Astrocyte (in vitro differentiated cells and primary cell): ENCODE results near the gene RNPS1. TPM values are rescaled to one million over a fixed set of nuclear protein-coding genes. Genes with fewer than 3 reads are reported as not detected.

ENCODE experiments used
- DNase-seq: peaks from one replicate; pipeline ENCODE4 v3.0.0-alpha.2; 2010; ENCODE audit warnings: low read depth
- FAIRE-seq: peaks from 2 replicates; lab custom pipeline; 2011; peaks lifted over from hg19 to GRCh38; lab: Jason Lieb, UNC
- H2AFZ ChIP-seq: 2 replicates; pipeline ENCODE4 v1.6.0; 2012; ENCODE audit warnings: low read depth, low read length, inconsistent platforms
- H3K27ac ChIP-seq: 2 replicates; pipeline ENCODE4 v1.5.1; 2011; ENCODE audit warnings: low read depth, low read length, inconsistent platforms
- H3K27me3 ChIP-seq: 2 replicates; pipeline ENCODE4 v1.6.0; 2011; ENCODE audit warnings: low read length, inconsistent platforms; ENCODE audit not compliant: insufficient read depth
- H3K36me3 ChIP-seq: 2 replicates; pipeline ENCODE4 v1.5.1; 2011; ENCODE audit warnings: low read length, inconsistent platforms; ENCODE audit not compliant: insufficient read depth
- H3K4me1 ChIP-seq: 2 replicates; pipeline ENCODE4 v1.5.1; 2011; ENCODE audit warnings: low read length, inconsistent platforms; ENCODE audit not compliant: insufficient read depth
- H3K4me2 ChIP-seq: 2 replicates; pipeline ENCODE4 v1.6.0; 2012; ENCODE audit warnings: low read length, inconsistent platforms
- H3K4me3 ChIP-seq: 2 replicates; pipeline ENCODE4 v1.5.1; 2011; ENCODE audit warnings: low read depth, mild to moderate bottlenecking, low read length, inconsistent platforms; ENCODE audit not compliant: insufficient read depth
- H3K79me2 ChIP-seq: 2 replicates; pipeline ENCODE4 v1.6.0; 2012; ENCODE audit warnings: mild to moderate bottlenecking, low read length, inconsistent platforms; ENCODE audit not compliant: insufficient read depth
- H3K9ac ChIP-seq: 2 replicates; pipeline ENCODE4 v1.6.0; 2012; ENCODE audit warnings: mild to moderate bottlenecking, low read length, inconsistent platforms
- H3K9me3 ChIP-seq: 2 replicates; pipeline ENCODE4 v1.5.1; 2012; ENCODE audit warnings: low read depth, mild to moderate bottlenecking, low read length, inconsistent platforms; ENCODE audit not compliant: insufficient read depth
- H4K20me1 ChIP-seq: 2 replicates; pipeline ENCODE4 v1.6.0; 2012; ENCODE audit warnings: low read length, inconsistent platforms; ENCODE audit not compliant: insufficient read depth
- H3K27ac Mint-ChIP-seq: one replicate; pipeline ENCODE4 v1.8.0; 2021; ENCODE audit warnings: mild to moderate bottlenecking, mixed read lengths; ENCODE audit not compliant: unreplicated experiment
- H3K27me3 Mint-ChIP-seq: one replicate; pipeline ENCODE4 v1.8.0; 2021; ENCODE audit warnings: low read depth, mixed read lengths; ENCODE audit not compliant: unreplicated experiment
- H3K36me3 Mint-ChIP-seq: one replicate; pipeline ENCODE4 v1.8.0; 2021; ENCODE audit warnings: low read depth, mixed read lengths; ENCODE audit not compliant: unreplicated experiment
- H3K4me1 Mint-ChIP-seq: one replicate; pipeline ENCODE4 v1.8.0; 2021; ENCODE audit warnings: low read depth, mixed read lengths; ENCODE audit not compliant: unreplicated experiment
- H3K4me3 Mint-ChIP-seq: one replicate; pipeline ENCODE4 v1.8.0; 2021; ENCODE audit warnings: mild to moderate bottlenecking, moderate library complexity, mixed read lengths; ENCODE audit not compliant: unreplicated experiment
- H3K9me3 Mint-ChIP-seq: one replicate; pipeline ENCODE4 v1.8.0; 2021; ENCODE audit warnings: mild to moderate bottlenecking, mixed read lengths; ENCODE audit not compliant: unreplicated experiment
- EZH2 ChIP-seq: IDR thresholded peaks from 2 replicates; pipeline ENCODE4 v1.6.1; 2012; ENCODE audit warnings: mild to moderate bottlenecking, low read length, inconsistent platforms; ENCODE audit not compliant: insufficient read depth
- total RNA-seq: library from RNA; stranded (reverse); gene quantifications from 2 replicates; pipeline ENCODE4 v1.2.1, GENCODE V29; 2021
- TF ChIP-seq, protein P1 (sequence below): IDR thresholded peaks from 2 replicates; pipeline ENCODE4 v1.5.1; 2011; ENCODE audit warnings: low read depth, mild to moderate bottlenecking, inconsistent platforms, low read length, moderate library complexity; ENCODE audit not compliant: insufficient read depth

The RNPS1 gene
- total RNA-seq, 1 donor from 2014 or later = 209 TPM

DNA sequence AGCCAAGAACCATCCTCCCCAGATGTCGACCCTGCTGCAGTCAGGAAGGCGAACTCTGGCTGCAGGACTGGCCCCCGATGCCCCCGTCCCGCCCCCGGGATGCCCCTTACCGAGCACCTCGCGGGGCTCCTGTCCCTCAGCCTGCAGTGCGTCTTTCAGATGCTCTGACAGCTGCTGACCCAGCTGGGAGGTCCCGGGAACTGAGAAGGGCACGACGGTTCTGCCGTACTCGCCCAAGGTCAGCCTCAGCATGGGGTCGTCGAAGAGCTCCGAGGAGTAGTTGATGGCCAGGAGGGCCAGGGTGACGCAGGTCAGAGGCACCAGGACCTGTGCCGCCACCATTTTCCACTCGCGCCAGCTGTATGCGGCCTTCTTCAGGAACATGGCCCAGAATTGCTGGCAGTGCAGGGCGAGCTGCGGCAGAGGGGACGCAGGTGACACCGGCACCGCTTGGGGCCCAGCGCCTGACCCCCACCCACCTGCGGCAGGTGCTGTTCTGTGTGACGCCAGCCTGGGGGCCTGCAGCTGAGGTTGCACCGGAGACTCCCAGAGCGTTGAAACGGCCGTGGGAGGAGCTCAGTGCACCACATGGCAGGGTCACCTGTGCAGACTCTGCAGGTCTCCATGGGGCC is 20.1 kb upstream of the RNPS1 start:
- Mint-ChIP-seq H3K27me3 (peaks cover 15% of the 10 kb centered on the region), H3K27ac (no peak overlapping the region), H3K4me1 (no peaks in the 10 kb centered on the region), H3K9me3 (no peaks in the 10 kb centered on the region), H3K4me3 (no peak overlapping the region), H3K36me3 (peaks cover 2% of the 10 kb centered on the region)
- no peak overlapping the region for H3K27ac ChIP-seq
- H3K36me3 ChIP-seq = no peaks in the 10 kb centered on the region
- no peaks in the 10 kb centered on the region for H3K9me3 ChIP-seq
- FAIRE-seq (no peak), DNase-seq (no peak)
- no peaks in the 10 kb centered on the region for H3K4me1 ChIP-seq
- no peaks in the 10 kb centered on the region for H4K20me1 ChIP-seq
- H2AFZ ChIP-seq = no peak overlapping the region
- no peak for TF ChIP-seq EZH2
- TF ChIP-seq, protein P1, sequence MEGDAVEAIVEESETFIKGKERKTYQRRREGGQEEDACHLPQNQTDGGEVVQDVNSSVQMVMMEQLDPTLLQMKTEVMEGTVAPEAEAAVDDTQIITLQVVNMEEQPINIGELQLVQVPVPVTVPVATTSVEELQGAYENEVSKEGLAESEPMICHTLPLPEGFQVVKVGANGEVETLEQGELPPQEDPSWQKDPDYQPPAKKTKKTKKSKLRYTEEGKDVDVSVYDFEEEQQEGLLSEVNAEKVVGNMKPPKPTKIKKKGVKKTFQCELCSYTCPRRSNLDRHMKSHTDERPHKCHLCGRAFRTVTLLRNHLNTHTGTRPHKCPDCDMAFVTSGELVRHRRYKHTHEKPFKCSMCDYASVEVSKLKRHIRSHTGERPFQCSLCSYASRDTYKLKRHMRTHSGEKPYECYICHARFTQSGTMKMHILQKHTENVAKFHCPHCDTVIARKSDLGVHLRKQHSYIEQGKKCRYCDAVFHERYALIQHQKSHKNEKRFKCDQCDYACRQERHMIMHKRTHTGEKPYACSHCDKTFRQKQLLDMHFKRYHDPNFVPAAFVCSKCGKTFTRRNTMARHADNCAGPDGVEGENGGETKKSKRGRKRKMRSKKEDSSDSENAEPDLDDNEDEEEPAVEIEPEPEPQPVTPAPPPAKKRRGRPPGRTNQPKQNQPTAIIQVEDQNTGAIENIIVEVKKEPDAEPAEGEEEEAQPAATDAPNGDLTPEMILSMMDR = no peak
- no peak overlapping the region for H3K4me3 ChIP-seq
- no peaks in the 10 kb centered on the region for H3K79me2 ChIP-seq
- H3K9ac ChIP-seq = no peak overlapping the region
- H3K4me2 ChIP-seq = no peak overlapping the region
- no peaks in the 10 kb centered on the region for H3K27me3 ChIP-seq

DNA sequence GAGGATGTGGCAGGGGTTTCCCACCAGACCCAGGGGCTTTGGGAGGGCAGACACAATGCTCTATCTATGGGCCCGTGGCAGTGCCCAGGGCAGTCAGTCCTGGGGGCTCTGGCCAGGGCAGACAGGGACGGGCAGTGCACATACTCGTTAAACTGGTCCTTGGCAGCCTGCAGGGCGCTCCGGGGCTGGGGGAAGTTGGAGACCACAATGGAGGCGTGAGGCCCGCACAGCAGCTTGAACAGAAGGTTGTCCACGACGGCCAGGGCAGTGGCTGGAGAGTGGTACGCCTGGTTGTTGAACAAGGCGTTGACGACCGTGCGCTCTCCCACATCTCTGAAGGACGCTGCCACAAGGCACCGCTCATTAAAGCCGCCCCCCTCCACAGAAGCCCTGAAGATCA is 18.6 kb upstream of the RNPS1 start:
- no peak overlapping the region for H3K4me3 Mint-ChIP-seq
- no peaks in the 10 kb centered on the region for H3K4me1 Mint-ChIP-seq
- FAIRE-seq (no peak), DNase-seq (no peak)
- Histone ChIP-seq H3K4me3 (no peak overlapping the region), H3K4me2 (no peak overlapping the region), H3K79me2 (no peaks in the 10 kb centered on the region), H3K27me3 (no peaks in the 10 kb centered on the region), H3K9ac (no peak overlapping the region), H3K9me3 (no peaks in the 10 kb centered on the region), H3K36me3 (no peaks in the 10 kb centered on the region), H4K20me1 (no peaks in the 10 kb centered on the region), H2AFZ (no peak overlapping the region), H3K27ac (no peak overlapping the region), H3K4me1 (no peaks in the 10 kb centered on the region)
- peaks cover 16% of the 10 kb centered on the region for H3K27me3 Mint-ChIP-seq
- TF ChIP-seq, protein P1 = no peak
- TF ChIP-seq EZH2 = no peak
- no peaks in the 10 kb centered on the region for H3K9me3 Mint-ChIP-seq
- no peak overlapping the region for H3K27ac Mint-ChIP-seq
- H3K36me3 Mint-ChIP-seq = peaks cover 2% of the 10 kb centered on the region

DNA sequence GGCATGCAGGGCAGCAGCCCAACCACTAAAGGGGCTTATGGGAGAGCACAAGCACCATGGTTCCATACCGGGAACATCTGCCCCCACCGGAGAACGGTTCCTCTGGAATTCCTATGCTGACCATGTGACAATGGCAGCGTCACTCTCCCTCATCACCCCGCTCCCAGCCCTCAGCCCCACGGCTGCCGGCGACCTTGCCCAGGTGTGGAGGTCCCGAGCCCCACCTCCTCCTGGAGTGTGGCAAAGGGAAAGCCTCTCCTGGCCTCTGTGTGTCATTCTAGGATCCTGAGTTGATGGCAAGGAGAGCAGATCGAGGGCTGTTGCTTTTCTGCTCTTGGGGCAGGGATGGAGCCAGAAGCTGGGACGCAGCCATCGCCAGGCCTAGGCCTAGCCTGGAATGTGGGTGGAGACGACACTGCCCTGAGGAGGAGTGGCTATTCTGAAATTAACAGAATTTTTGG is 17.8 kb upstream of the RNPS1 start:
- FAIRE-seq (no peak), DNase-seq (no peak)
- Histone ChIP-seq H3K27ac (no peak overlapping the region), H3K27me3 (no peaks in the 10 kb centered on the region), H4K20me1 (no peaks in the 10 kb centered on the region), H3K9ac (no peak overlapping the region), H3K4me2 (no peak overlapping the region), H3K79me2 (no peaks in the 10 kb centered on the region), H3K9me3 (no peaks in the 10 kb centered on the region), H2AFZ (no peak overlapping the region), H3K36me3 (no peaks in the 10 kb centered on the region), H3K4me3 (no peak overlapping the region), H3K4me1 (no peaks in the 10 kb centered on the region)
- H3K4me1 Mint-ChIP-seq = no peaks in the 10 kb centered on the region
- no peak overlapping the region for H3K4me3 Mint-ChIP-seq
- H3K27me3 Mint-ChIP-seq = peaks cover 18% of the 10 kb centered on the region
- no peak overlapping the region for H3K27ac Mint-ChIP-seq
- TF ChIP-seq, protein P1 = no peak
- TF ChIP-seq EZH2 = no peak
- no peaks in the 10 kb centered on the region for H3K9me3 Mint-ChIP-seq
- H3K36me3 Mint-ChIP-seq = peaks cover 2% of the 10 kb centered on the region
